Left renal cortex interstitium (tissue), 4 donors: ENCODE data around the gene DNMT3A. TPM values are rescaled to one million over a fixed set of nuclear protein-coding genes. Genes with fewer than 3 reads are reported as not detected.
A peak's percentile ranks its signal among the peaks of the same experiment; 100 is the strongest.
"Not testable (repeated sequence)": the region's sequence is repeated elsewhere in the genome, so short reads cannot be mapped to it uniquely, and the experiment has no call there.

Experiments used
- DNase-seq, 4 donors: peaks; one replicate each; pipeline ENCODE4 v3.0.0-alpha.2; 2013; ENCODE audit warnings: low read depth in 4 of 4, low spot score in 2 of 4, missing footprints in 1 of 4
- polyA plus RNA-seq, 4 donors: library from polyadenylated mRNA; unstranded; fragments of 120-200 nt; gene quantifications; one replicate each; pipeline ENCODE4 v1.2.1, GENCODE V29; 2013; ENCODE audit not compliant: insufficient read length in 4 of 4

DNMT3A gene
- polyA plus RNA-seq, 4 donors = 65.8 to 105 (median 90.4) TPM

GRCh38 chr2:25290811-25291495, 50.8 kb downstream of the DNMT3A start:
- DNase-seq = no peak

- no peak for DNase-seq
Measured at GRCh38 chr2:25286723-25287483, 54.8 kb downstream of the DNMT3A start.

- DNase-seq = no peak
Measured at GRCh38 chr2:25286025-25286400, 55.7 kb downstream of the DNMT3A start.

GRCh38 chr2:25285265-25286024, 56.3 kb downstream of the DNMT3A start:
- DNase-seq = no peak

GRCh38 chr2:25284756-25285155, 57.0 kb downstream of the DNMT3A start:
- no peak for DNase-seq

GRCh38 chr2:25283921-25284320, 57.8 kb downstream of the DNMT3A start:
- DNase-seq = no peak

- DNase-seq = no peak
Measured at GRCh38 chr2:25281941-25282340, 59.8 kb downstream of the DNMT3A start.

GRCh38 chr2:25281522-25281921, 60.2 kb downstream of the DNMT3A start:
- DNase-seq = no peak

GRCh38 chr2:25280051-25280687, 61.6 kb downstream of the DNMT3A start:
- DNase-seq = no peak

GRCh38 chr2:25279091-25279651, 62.6 kb downstream of the DNMT3A start:
- DNase-seq = no peak

GRCh38 chr2:25276569-25277465, 64.9 kb downstream of the DNMT3A start:
- DNase-seq = peak in 1 of 4 donors; percentile 59

GRCh38 chr2:25275575-25275965, 66.2 kb downstream of the DNMT3A start:
- no peak for DNase-seq

GRCh38 chr2:25274868-25275574, 66.7 kb downstream of the DNMT3A start:
- DNase-seq = no peak

GRCh38 chr2:25273985-25274535, 67.7 kb downstream of the DNMT3A start:
- no peak for DNase-seq

GRCh38 chr2:25272705-25273104, 69.0 kb downstream of the DNMT3A start:
- DNase-seq = not testable (repeated sequence)

- no peak for DNase-seq
Measured at GRCh38 chr2:25270061-25270460, 71.7 kb downstream of the DNMT3A start.

GRCh38 chr2:25269233-25269632, 72.5 kb downstream of the DNMT3A start:
- DNase-seq = no peak

- no peak for DNase-seq
Measured at GRCh38 chr2:25268139-25268538, 73.6 kb downstream of the DNMT3A start.

- no peak for DNase-seq
Measured at GRCh38 chr2:25266399-25266798, 75.3 kb downstream of the DNMT3A start.
